HS-27A (cell line): ENCODE data around the gene ADRA2B.

ENCODE experiments used
- DNase-seq: peaks from one replicate; pipeline ENCODE4 v3.0.0-alpha.2; 2012; ENCODE audit warnings: low read depth, missing footprints

The ADRA2B gene

DNA sequence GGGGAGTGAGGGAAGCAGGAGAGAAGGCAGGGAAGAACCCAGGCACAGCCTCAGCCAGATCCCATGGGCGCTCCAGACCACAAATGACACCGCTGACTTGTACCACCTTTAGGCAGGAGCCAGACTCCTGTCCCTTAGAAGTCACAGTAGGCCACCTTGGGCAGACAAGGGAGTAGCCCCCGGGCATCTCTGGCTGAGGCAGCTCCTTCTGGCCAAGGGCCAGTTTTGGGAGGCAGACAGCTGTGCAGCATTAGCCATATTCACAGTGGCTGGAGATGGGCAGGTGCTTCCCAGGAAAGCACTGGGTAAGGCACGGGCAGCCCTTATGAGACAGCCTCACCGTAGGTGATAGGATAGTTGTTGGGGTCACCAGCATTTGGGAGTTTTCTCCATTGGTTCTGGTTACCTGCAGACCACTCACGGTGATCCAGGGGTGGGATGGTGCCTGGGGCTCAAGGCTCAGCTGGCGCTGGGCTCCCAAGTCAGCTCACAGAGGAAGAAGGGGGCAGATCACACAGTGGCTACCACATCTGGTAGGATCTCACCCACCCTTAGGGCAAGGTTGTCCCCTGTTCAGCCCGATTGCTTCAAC lies 19.9 kb upstream of the ADRA2B start:
- DNase-seq = no peak

DNA sequence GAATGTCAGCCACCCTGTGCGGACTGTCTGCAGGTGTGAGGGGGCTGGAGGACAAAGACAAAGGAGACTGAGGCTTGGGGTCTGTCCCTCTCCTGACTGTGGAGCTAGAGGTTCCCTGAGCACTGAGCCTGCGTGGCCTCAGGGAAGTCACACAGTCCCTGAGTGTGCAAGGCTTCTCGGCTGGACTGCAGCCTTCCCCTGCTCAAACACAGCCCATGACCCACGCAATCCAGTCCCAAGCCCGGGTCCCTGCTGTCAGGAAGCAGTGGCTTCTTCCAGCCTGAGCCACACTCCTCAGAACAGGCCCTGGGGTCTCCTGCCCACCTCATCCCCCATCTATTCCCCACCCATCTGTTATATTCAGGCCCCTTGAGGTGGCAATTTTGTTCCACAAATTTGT lies 19.2 kb upstream of the ADRA2B start:
- no peak for DNase-seq

DNA sequence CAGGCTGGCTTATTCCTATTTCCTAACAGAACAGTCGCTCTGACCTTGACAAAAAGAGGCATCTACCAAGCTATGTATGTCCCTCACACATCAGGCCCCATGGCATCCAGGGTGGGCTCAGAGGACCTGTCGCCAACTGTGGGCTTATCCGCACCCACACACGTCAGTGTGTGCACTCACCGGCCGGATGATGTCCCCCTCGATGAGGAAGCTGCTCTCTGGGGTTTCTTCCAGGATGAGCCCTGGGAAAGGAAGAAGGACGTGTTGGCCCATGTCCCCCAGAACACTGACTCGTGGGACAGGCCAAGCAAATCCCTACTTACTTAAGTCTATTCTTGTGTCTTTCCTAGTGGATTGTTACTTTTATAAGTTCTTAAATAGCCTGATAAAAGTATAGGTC lies 18.8 kb upstream of the ADRA2B start:
- DNase-seq = no peak

DNA sequence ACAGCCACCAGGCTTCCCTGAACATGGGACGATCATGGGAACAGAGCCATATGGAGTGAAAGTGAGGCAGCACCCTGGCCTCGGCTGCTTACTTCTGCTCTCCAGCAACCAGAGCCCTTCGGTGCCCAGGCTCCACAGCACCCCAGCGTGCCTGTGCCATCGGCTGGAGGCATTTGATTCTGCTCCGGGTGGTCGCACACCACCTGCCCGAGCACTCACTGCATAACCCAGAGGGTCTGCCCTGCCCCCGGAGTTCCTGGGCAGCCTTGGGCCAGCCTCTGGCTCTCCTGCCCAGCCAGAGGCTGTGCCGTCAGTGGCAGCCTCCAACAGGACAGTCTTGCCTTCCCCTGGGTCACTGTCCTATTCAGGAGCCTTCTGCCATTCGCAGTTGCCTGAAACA lies 18.1 kb upstream of the ADRA2B start:
- DNase-seq = no peak

DNA sequence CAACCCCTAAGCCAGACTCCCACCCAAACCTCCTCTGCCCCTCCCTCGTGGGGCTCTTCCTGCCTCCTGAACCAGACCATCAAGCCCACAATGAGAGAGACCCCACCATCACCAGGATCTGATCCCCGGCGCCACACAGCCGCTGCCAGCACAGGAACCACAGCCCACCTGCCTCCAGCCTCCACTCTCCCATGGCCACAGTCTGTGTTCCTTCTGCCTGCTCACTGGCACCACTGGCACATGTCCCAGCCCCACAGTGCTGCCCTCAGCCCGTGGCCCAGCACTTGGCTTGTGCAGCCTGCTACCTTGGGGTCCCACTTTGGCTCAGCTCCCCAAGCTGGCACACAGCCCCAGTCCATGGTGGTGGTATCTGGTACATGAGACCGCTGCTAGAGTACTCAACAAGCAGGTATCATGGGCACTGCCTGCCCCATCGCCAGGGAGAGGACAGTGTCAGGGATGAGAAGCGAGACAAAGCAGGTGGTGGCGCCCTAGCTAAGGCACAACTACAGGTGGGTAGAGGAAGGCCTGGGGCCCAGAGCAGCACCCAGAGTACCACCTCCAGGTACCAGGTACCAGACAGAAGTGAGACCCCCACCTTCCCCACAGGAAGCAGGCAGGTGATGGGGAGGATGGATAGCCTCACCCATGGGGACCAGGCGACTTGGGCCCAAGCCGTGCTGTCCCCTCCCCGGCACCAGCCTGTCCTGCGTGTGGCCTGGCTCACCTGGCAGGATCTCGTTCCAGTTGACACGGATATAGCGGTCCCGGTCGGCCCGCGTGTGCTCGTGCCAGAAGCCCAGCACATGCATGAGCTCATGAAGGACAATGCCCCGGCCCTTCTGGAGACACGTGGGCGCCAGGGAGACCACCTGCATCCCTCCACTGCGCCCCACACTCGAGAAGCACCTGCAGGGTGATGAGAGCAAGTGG lies 15.7 kb upstream of the ADRA2B start:
- no peak for DNase-seq

DNA sequence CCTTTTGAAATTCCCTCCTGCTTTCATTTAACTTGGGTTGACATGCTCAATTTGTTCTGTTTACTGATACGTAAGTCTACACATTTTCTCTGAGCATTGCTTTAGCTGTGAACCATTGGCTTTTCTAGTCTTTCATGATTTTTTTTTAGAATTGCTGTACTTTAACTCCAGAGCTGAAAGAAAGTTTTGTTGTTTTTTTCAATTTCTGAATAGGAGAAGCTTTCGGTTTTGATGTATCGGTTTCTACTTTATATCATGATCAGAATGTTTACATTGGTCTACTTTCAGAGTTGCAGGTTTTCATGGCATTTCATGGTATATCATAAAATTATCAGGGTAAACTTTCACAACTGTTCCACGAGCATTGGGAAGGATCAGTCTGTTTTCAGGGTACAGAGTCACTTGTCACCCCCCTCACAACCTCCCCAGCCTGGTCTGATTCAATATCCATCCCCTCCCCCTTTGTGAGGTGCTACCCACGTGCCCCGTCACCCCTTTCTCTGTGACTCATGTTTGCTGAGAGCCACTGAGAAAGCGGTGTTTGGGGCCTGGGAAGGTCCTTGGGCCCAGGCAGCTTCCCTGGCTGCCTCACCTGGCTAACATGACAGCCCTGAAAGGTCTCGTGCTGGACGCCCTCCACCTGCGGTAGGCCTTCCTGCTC lies 14.9 kb upstream of the ADRA2B start:
- no peak for DNase-seq

DNA sequence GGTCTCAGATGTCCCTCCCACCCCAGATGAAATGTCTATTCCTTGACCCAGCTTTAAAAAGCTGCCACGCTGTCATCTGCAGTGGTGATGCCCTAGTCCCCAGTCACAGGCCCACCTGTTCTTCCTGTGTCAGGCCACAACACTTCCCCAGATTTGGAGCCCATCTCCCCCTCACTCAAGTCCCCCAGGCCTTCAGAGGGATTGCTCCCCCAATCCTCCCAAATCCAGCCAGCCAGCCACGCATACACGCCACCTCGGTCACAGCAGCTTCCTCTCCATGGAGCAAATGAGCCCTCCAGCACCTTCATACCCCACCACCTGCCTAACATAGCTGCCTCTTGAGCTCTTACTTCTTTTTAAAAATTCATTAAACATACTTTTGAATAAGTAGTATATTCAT lies 14.1 kb upstream of the ADRA2B start:
- no peak for DNase-seq

DNA sequence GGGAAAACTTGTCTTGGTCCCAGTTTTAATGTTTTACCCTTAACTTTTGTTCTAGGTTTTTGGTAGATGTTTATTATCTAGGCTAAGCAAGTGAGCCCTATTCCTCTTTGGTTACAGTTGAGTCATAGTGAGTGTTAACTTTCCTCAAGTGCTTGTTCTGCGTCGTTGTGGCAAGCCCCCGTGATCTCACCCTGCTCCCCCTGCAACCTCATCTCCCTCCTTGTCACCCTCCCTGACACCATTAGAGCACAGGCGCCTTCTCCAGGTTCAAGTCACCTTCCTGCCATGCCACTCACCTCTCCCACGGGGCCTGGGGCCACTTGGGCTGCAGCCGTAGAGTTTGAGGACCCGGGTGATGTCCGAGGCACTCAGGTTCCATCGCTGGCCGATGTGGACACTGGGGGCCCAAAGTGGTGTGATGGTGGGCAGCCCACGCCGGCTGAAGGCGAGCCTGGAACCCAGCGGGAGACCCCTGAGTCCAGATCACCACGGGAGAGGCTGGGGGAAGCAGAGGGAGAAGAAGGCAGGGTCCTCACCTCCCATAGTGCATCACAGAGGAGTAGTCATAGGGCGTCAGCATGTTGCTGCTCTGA lies 13.3 kb upstream of the ADRA2B start:
- no peak for DNase-seq

DNA sequence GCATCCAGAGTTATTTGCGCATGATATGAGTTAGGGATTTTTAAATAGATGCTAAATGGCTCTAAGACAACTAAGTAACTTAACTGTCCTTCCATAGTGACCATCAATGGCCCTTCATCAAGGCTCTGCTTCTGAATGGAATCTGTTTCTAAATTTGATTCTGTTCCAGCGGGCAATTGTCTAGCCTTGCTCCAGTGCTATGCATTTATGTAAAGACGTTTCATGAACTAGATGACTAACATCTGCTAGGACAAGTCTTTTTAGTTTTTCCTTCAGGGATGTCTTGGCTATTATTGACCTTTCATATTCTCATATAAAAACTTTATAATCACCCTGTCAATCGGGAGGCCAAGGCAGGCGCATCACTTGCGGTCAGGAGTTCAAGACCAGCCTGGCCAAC lies 12.1 kb upstream of the ADRA2B start:
- DNase-seq = no peak

DNA sequence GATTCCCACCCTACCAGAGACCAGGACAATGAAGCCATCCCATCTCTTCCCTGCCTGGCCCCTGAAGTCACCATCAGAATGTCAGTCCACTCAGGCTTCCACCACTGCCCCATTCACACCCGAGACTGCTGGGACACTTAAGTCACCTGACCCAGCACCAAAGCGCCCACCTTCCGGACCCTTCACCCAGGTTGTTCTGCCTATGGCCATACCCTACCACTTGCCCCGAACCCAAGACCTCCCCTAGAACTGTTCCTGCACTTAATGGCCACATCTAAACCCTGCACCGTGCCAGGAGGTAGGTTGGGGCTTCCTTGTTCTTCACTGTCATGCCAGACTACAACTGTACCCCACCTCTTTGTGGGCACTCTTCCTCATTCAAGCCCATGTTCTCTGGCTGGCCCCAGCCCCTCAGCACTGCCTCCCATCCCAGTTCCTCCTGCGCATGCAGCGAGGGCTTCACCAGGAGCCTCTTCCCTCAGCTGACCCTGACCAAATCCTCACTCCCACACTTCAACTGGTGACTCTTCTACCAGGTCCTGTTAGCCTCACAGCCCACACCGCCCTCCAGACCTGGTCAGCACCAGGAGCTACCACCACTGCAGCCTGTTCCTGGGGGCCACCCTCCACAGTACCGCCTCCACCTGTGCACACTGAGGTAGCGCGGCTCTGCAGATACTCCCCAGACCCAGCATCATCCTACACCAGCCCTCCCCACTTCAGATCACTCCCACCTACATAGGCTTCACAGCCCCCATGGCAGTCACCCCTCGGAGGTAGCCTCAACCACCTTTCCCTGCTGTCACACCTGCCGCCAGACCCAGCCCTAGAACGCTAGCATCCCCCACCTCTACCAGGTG lies 8.3 kb upstream of the ADRA2B start:
- no peak for DNase-seq

DNA sequence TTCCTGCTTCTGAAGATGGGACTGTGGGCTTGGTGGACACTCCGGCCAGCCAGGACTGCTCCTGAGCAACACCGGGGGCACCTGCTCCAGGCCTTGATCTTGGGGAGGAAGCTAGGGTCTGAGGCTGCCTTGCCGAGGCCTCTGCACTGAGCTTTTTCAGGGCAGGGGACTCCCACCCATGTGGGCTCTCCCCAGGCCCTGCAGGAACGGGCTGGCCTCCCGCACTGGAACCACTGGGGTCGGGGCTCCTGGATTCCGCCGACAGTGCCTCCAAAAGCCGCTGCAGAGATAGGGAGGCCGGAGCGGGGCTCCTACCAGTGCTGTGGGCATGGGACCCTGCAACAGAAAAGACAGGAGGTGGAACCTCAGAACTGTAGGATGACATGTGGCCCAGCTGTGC lies 7.6 kb upstream of the ADRA2B start:
- no peak for DNase-seq

DNA sequence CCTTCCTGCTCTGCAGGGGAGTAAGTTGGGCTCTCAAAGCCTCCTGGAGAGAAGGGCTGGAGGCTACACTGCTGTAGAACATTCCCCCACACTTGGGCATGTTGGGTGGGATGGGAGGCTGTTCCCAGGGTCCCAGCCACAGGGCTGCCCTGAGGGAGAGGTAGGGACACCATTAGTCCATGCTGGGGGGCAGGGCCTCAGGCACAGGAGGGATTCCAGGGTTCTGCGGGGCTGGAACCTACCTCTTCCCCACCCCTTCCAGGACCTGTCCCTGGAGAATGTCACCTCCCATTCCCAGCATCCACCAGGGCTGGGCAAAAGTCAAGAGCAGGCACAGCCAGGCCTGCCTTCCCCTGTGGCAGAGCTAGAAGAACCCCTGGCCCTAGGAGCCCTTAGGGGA lies 6.9 kb upstream of the ADRA2B start:
- DNase-seq = no peak

DNA sequence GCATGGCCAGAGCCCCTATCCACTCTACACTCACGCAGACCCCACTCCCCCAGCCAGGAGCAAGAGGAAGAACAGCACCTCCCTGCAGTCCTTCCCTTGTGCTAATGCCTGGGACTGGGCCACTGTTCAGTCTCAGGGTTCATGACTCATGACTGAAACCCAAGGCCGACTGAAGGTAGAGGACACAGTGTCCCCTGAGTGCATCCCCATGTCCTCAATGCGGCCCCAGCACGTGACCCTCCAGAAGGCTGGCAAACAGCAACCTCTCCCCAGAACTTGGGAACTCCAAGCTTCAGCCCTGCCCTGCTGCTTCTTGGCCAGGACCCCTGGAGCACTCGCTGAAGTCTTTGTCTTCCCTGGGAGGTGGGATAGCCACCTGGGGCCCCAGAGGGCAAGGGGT lies 6.0 kb upstream of the ADRA2B start:
- no peak for DNase-seq

DNA sequence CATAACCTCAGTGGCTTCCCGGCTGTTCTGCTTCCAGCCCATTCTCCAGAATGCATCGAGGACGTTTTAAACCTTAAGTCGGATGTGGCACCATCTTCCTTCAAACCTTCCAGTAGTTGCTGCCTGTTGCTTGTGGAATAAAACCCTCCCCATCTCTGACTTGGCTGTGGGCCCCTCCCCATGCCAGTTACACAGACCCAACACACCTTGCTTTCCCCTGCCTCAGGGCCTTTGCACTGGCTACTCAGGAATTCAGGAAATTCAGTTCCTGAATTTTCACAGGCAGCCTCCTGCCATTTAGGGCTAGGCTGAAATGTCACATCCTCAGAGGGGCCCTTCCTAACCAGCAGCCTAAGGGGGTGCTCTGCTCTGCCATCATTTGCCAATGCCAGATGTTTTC lies 5.0 kb upstream of the ADRA2B start:
- no peak for DNase-seq

DNA sequence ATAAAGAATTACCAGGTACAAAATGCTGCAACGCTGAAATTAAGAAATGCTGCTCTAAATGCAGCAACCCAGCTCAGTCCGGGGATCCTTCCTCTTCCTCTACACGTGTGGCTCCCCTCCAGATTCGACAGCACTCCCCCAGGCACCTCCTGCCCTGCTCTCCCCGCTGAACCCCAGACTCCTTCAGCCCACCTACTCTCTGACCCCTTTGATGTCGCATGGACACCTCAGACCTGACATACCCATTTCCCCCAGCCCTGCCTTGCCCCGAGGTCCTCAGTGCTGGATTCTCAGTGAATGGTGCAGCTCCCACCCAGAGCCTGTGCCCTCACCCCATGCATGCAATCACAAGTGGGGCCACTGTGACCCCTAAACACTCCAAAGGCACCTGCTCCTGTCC lies 4.6 kb upstream of the ADRA2B start:
- no peak for DNase-seq

DNA sequence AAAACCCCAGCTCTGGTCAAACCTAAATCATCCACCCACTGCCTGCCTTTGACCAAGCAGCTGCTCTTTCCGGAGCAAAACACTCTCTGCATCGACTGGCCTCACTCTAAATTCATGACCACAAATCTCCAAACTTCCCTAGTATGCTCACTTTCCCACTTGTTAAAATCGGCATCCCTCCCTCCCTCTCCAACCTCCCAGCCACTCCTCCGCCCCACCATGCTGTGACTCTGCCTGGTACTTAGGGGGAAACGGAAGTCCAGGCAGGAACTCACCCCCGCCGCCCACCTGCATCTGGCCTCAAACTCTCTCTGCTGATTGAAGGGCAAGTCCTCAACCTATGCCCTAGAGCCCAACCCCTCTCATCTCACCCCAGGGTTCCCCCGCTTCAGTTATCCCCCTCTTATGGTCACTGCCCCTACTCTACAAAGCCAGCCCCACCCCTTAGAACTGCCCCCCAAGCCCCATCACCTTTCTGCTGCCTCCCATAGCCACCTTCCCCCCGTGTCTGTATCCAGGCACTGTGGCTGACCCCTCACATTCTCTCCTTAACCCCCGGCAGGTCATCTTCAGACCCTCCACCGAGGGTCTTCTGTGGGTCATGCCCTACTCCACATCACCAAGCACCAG lies 3.8 kb upstream of the ADRA2B start:
- DNase-seq = no peak

DNA sequence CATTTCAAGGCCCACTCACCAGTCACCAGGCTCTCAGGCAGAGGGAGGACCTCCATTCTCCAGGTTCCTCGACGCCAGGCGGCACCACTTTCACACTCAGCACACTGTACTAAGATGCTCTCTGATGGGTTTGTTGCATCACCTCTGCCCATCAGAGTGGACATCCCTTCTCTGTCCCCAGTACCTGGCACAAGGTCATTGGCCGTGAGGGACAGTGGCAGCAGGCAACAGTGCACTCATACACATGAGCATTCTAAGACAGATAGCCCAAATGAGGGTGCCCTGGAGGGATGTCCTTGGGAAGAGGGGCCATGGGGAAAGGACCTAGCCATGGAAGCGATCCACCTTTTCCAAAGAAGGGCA lies 3.0 kb upstream of the ADRA2B start:
- no peak for DNase-seq

DNA sequence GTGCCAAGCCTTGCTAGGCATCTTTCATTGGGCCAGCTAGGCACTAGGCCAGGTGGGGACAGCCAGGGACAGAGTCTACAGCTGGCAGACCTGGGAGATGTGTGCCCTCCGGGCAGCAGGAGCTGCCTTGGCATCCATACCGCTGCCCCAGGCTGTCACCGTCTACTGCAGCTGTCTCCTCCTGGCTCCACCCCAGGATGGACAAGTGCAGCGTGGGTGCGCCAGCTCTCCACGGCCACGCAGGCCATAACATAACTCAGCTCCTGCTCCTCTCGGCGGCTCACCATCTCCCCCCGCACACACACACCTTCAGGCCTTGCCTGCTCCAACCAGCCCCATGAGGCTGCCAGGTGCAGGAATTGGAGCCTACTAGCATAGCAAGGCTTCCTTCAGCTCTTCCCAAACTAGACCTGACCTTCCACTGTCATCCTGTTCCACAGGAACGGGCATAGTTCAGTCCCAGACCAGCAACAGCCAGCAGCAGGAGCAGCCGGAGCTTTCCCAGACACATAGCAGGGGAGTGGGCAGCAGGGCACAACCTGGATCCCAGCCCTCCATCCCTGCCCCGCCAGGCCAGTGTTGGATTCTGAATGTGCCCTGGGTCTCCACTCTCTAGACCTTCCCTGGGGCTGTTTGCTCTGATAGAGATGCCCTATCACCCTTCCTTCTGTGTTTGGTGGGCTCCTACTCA lies 2.5 kb upstream of the ADRA2B start:
- DNase-seq = no peak

DNA sequence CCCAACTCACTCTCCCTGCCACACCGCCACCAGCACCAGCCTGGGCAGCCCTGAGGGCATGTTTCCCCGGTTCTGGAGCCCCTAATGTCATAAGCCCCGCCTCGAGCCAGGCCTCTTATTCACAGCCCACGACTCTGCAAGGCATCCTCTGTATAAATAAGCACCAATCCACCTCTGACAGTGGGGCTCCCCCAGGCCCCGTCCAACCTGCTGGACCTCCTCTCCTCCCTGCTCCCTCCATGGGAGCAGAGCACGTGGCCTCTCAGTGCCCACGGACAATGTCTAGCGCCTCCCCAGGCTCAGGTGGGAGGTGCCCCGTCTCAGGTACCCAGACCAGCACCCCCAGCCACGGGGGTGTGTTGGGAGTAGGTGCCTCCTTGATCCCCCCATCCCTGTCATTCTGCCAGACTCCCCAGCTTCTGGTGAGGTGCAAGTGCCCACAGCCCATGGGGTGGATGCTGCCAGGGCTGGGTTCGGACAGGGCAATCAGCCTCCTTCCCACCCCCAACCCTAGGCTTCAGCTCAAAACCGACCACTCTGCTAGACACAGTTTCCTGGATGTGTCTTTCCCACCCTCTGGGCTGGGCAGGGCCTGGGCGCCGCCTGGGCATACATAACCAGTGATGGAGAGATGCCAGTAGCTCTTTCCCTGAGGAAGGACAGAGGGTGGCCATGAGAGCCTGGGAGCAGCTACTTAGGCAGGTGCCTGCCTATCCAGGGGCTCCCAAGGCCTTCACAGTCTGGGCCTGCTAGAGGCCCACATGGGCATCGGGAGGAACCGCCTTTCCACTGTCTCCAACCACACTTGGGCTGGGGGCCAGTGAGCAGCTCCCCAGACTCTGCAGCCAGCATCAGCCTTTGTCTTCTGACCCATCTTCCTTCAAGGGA lies 1.6 kb upstream of the ADRA2B start:
- no peak for DNase-seq
